ENCODE data around the gene CAMK2A. TPM values are rescaled to one million over a fixed set of nuclear protein-coding genes. Genes with fewer than 3 reads are reported as not detected.

Gene CAMK2A
- total and polyA plus RNA-seq, 4 donors: under 0.01 TPM; not detected in 3

DNA sequence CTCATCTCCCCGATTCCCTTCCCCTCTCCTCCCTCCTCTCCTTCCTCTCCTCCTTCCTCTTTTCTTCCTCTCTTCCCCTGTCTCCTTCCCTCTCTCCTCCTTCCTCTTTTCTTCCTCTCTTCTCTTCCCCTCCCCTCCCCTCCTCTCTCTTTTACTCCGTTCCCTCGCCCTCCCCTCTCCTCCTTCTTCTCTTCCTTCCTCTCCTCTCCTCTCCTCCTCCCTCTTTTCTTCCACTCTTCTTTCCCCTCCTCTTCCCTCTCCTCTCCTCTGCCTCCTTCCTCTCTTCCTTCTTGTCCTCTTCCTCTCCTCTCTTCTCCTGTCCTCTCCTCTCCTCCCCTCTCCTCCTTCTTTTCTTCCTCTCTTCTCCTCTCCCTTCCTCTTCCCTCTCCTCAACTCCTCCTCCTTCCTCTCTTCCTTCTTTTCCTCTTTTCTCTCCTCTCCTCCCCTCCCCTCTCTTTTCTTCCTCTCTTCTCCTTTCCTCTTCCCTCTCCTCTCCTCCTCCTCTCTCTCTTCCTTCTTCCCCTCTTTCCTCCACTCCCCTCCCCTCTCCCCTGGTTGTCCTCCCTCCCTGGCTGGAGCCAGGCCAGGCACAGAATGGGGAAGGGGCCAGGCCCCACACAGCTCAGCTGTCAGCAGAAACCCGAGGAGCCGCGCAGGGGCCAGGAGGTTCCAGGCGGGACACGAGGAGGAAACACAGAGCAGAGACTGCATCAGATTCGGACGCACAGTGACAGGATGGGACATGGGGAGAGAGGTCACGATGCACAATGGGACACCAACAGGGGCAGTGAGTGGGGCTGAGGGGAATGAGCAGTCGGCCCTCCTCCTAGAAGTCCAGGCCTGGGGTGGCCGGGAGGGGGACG lies 48.0 kb downstream of the CAMK2A start:
- no peak overlapping the region for H3K9ac ChIP-seq (ENCODE audit: low read depth in 1 of 2, low read length in 2 of 2)
- WGBS: 74% methylated on average over 14 of the region's 14 CpGs
- no peaks in the 10 kb centered on the region for H3K4me1 ChIP-seq (ENCODE audit: control insufficient read depth in 4 of 4, insufficient read depth in 4 of 4, low read length in 3 of 4)
- H3K36me3 ChIP-seq (ENCODE audit: control insufficient read depth in 4 of 4, insufficient read depth in 3 of 4, low read depth in 1 of 4, low read length in 3 of 4): no peaks in the 10 kb centered on the region
- H3K9me3 ChIP-seq (ENCODE audit: control insufficient read depth in 4 of 4, low read length in 3 of 4): no peaks in the 10 kb centered on the region
- DNase-seq (ENCODE audit: low spot score): no peak
- H3K27me3 ChIP-seq (ENCODE audit: control insufficient read depth in 4 of 4, insufficient read depth in 4 of 4, low read length in 3 of 4): no peaks in the 10 kb centered on the region
- H3K4me3 ChIP-seq (ENCODE audit: low read depth in 1 of 3, low read length in 3 of 3): no peak overlapping the region
- TF ChIP-seq HNF4A (conservative IDR thresholded peaks at IDR 0.05): no peak
- TF ChIP-seq RXRA (IDR thresholded peaks at IDR 0.05): no peak
- TF ChIP-seq, protein P1, sequence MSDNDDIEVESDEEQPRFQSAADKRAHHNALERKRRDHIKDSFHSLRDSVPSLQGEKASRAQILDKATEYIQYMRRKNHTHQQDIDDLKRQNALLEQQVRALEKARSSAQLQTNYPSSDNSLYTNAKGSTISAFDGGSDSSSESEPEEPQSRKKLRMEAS (IDR thresholded peaks at IDR 0.05): no peak
- no peak for TF ChIP-seq GABPA (IDR thresholded peaks at IDR 0.05 in 1 of 2, conservative IDR thresholded peaks at IDR 0.05 in 1 of 2)
- TF ChIP-seq, protein P2, sequence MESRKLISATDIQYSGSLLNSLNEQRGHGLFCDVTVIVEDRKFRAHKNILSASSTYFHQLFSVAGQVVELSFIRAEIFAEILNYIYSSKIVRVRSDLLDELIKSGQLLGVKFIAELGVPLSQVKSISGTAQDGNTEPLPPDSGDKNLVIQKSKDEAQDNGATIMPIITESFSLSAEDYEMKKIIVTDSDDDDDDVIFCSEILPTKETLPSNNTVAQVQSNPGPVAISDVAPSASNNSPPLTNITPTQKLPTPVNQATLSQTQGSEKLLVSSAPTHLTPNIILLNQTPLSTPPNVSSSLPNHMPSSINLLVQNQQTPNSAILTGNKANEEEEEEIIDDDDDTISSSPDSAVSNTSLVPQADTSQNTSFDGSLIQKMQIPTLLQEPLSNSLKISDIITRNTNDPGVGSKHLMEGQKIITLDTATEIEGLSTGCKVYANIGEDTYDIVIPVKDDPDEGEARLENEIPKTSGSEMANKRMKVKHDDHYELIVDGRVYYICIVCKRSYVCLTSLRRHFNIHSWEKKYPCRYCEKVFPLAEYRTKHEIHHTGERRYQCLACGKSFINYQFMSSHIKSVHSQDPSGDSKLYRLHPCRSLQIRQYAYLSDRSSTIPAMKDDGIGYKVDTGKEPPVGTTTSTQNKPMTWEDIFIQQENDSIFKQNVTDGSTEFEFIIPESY (IDR thresholded peaks at IDR 0.05): no peak
- TF ChIP-seq, protein P3, sequence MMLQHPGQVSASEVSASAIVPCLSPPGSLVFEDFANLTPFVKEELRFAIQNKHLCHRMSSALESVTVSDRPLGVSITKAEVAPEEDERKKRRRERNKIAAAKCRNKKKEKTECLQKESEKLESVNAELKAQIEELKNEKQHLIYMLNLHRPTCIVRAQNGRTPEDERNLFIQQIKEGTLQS (IDR thresholded peaks at IDR 0.05): no peak
- no peak for TF ChIP-seq FOXA2 (IDR thresholded peaks at IDR 0.05)
- TF ChIP-seq TAF1 (conservative IDR thresholded peaks at IDR 0.05): no peak
- no peak for TF ChIP-seq FOXA1 (IDR thresholded peaks at IDR 0.05)
- H3K27ac ChIP-seq (ENCODE audit: low read depth in 1 of 2, low read length in 2 of 2): no peak overlapping the region

DNA sequence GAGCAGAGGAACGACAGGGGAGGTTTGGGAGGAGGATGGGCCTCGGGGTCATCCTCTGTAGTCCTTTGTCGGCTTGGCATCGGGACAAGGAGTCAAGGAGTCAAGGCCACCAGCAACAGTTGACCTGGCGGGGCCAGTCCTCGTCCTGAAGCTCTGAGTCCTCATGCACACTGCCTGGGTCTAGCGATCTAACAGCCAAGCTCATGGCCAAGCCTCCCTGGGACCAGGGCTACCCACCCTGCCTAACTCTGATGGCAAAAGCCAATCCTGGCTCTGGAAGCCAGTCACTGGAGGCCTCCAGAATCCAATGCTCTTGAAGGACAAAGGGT lies 49.8 kb downstream of the CAMK2A start:
- Histone ChIP-seq H3K4me1 (ENCODE audit: control insufficient read depth in 4 of 4, insufficient read depth in 4 of 4, low read length in 3 of 4) (no peaks in the 10 kb centered on the region), H3K27ac (ENCODE audit: low read depth in 1 of 2, low read length in 2 of 2) (no peak overlapping the region), H3K27me3 (ENCODE audit: control insufficient read depth in 4 of 4, insufficient read depth in 4 of 4, low read length in 3 of 4) (no peaks in the 10 kb centered on the region), H3K9ac (ENCODE audit: low read depth in 1 of 2, low read length in 2 of 2) (no peak overlapping the region), H3K4me3 (ENCODE audit: low read depth in 1 of 3, low read length in 3 of 3) (no peak overlapping the region), H3K36me3 (ENCODE audit: control insufficient read depth in 4 of 4, insufficient read depth in 3 of 4, low read depth in 1 of 4, low read length in 3 of 4) (no peaks in the 10 kb centered on the region), H3K9me3 (ENCODE audit: control insufficient read depth in 4 of 4, low read length in 3 of 4) (no peaks in the 10 kb centered on the region)
- 49% methylated on average over 7 of the region's 7 CpGs for WGBS
- no peak for DNase-seq (ENCODE audit: low spot score)
- TF ChIP-seq SP1 (IDR thresholded peaks at IDR 0.05) (no peak), NR2F2 (IDR thresholded peaks at IDR 0.05) (no peak), YY1 (IDR thresholded peaks at IDR 0.05) (no peak)
- TF ChIP-seq, protein P3 (IDR thresholded peaks at IDR 0.05): no peak

DNA sequence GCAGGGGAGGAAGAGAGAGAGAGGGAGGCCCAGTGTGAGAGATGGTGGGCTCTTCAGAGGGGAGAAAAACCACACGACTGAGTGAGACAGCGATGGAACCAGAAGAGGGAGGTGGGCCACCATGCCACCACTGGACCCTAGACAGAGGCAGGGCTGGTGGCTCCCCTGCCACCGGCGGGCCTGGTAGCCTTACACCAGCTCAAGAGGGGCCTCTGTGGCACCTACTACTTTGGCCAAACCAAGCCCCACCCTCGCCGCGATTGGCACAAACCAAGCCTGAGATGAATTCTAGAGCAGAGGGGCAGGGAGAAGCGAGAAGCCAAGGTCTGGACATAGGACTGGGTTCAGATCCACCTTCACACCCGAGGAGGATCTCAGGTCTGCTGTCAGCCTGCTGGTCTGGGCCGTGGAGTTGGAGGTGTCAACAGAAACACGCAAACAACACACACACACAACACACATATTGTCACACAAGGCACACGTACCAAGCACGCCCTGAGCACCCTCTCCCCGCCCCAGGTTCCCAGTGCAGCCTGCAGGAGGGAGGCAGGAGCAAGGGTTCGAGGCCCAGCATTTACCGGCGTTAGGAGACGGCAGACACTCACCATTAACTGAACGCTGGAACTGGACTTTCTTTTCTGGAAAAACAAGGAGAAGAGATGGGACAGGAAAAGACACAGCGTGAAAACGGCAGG lies 50.3 kb downstream of the CAMK2A start:
- WGBS: 92% methylated on average over 21 of the region's 21 CpGs
- Histone ChIP-seq H3K4me3 (ENCODE audit: low read depth in 1 of 3, low read length in 3 of 3) (no peak overlapping the region), H3K27ac (ENCODE audit: low read depth in 1 of 2, low read length in 2 of 2) (no peak overlapping the region), H3K36me3 (ENCODE audit: control insufficient read depth in 4 of 4, insufficient read depth in 3 of 4, low read depth in 1 of 4, low read length in 3 of 4) (no peaks in the 10 kb centered on the region), H3K9ac (ENCODE audit: low read depth in 1 of 2, low read length in 2 of 2) (no peak overlapping the region), H3K4me1 (ENCODE audit: control insufficient read depth in 4 of 4, insufficient read depth in 4 of 4, low read length in 3 of 4) (no peaks in the 10 kb centered on the region), H3K27me3 (ENCODE audit: control insufficient read depth in 4 of 4, insufficient read depth in 4 of 4, low read length in 3 of 4) (no peaks in the 10 kb centered on the region), H3K9me3 (ENCODE audit: control insufficient read depth in 4 of 4, low read length in 3 of 4) (no peaks in the 10 kb centered on the region)
- no peak for DNase-seq (ENCODE audit: low spot score)
- no peak for TF ChIP-seq NR2F2 (IDR thresholded peaks at IDR 0.05)
- TF ChIP-seq, protein P3 (IDR thresholded peaks at IDR 0.05): no peak
- no peak for TF ChIP-seq FOXA1 (IDR thresholded peaks at IDR 0.05)
- no peak for TF ChIP-seq GABPA (IDR thresholded peaks at IDR 0.05 in 1 of 2, conservative IDR thresholded peaks at IDR 0.05 in 1 of 2)
- TF ChIP-seq HNF4G (IDR thresholded peaks at IDR 0.05): no peak
- TF ChIP-seq JUND (IDR thresholded peaks at IDR 0.05): no peak
- TF ChIP-seq, protein P4, sequence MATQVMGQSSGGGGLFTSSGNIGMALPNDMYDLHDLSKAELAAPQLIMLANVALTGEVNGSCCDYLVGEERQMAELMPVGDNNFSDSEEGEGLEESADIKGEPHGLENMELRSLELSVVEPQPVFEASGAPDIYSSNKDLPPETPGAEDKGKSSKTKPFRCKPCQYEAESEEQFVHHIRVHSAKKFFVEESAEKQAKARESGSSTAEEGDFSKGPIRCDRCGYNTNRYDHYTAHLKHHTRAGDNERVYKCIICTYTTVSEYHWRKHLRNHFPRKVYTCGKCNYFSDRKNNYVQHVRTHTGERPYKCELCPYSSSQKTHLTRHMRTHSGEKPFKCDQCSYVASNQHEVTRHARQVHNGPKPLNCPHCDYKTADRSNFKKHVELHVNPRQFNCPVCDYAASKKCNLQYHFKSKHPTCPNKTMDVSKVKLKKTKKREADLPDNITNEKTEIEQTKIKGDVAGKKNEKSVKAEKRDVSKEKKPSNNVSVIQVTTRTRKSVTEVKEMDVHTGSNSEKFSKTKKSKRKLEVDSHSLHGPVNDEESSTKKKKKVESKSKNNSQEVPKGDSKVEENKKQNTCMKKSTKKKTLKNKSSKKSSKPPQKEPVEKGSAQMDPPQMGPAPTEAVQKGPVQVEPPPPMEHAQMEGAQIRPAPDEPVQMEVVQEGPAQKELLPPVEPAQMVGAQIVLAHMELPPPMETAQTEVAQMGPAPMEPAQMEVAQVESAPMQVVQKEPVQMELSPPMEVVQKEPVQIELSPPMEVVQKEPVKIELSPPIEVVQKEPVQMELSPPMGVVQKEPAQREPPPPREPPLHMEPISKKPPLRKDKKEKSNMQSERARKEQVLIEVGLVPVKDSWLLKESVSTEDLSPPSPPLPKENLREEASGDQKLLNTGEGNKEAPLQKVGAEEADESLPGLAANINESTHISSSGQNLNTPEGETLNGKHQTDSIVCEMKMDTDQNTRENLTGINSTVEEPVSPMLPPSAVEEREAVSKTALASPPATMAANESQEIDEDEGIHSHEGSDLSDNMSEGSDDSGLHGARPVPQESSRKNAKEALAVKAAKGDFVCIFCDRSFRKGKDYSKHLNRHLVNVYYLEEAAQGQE (IDR thresholded peaks at IDR 0.05): no peak
- TF ChIP-seq TAF1 (conservative IDR thresholded peaks at IDR 0.05): no peak
- TF ChIP-seq EGR1 (IDR thresholded peaks at IDR 0.05; ENCODE audit: low read depth in 2 of 2): no peak
- TF ChIP-seq, protein P2 (IDR thresholded peaks at IDR 0.05): no peak
- no peak for TF ChIP-seq FOXA2 (IDR thresholded peaks at IDR 0.05)
- TF ChIP-seq RXRA (IDR thresholded peaks at IDR 0.05): no peak
- TF ChIP-seq, protein P1 (IDR thresholded peaks at IDR 0.05): no peak
